HEK293T (cell line): ENCODE data around the gene PTPRD.

Experiments used
- CTCF ChIA-PET: fragments of 350-600 bp; formaldehyde crosslinking; extraction: SDS; loops from one replicate; lab custom pipeline; 2021; ENCODE audit warnings: antibody characterized with exemption, inconsistent platforms; lab: Yijun Ruan, JAX
- POLR2A ChIA-PET: fragments of 350-600 bp; formaldehyde crosslinking; extraction: SDS; loops from one replicate; lab custom pipeline; 2020; ENCODE audit warnings: antibody characterized with exemption, inconsistent platforms; lab: Yijun Ruan, JAX
- DNase-seq: peaks from one replicate; pipeline ENCODE4 v3.0.0; 2012; ENCODE audit warnings: mixed read lengths; ENCODE audit errors: extremely low spot score
- ARNT ChIP-seq: fragments of 450-650 bp; IDR thresholded peaks from 2 replicates; pipeline ENCODE4 v1.6.1; 2017; ENCODE audit warnings: mild to moderate bottlenecking
- BHLHE40 ChIP-seq: fragments of 450-650 bp; IDR thresholded peaks from 2 replicates; pipeline ENCODE4 v1.6.1; 2016; ENCODE audit warnings: mild to moderate bottlenecking, moderate library complexity, borderline replicate concordance
- CTBP1 ChIP-seq: fragments of 450-650 bp; IDR thresholded peaks from 2 replicates; pipeline ENCODE4 v1.6.1; 2016; ENCODE audit warnings: borderline replicate concordance
- ELF4 ChIP-seq: fragments of 450-650 bp; IDR thresholded peaks from 2 replicates; pipeline ENCODE4 v1.6.1; 2017; ENCODE audit warnings: antibody characterized with exemption
- FOXA1 ChIP-seq: fragments of 450-650 bp; IDR thresholded peaks from 2 replicates; pipeline ENCODE4 v1.6.1; 2016; ENCODE audit warnings: mild to moderate bottlenecking
- FOXK2 ChIP-seq: fragments of 450-650 bp; IDR thresholded peaks from 2 replicates; pipeline ENCODE4 v1.6.1; 2016; ENCODE audit warnings: mild to moderate bottlenecking
- FOXM1 ChIP-seq: fragments of 450-650 bp; IDR thresholded peaks from 2 replicates; pipeline ENCODE4 v1.6.1; 2017; ENCODE audit warnings: mild to moderate bottlenecking, borderline replicate concordance
- HDGF ChIP-seq: fragments of 450-650 bp; IDR thresholded peaks from 2 replicates; pipeline ENCODE4 v1.6.1; 2017; ENCODE audit warnings: antibody characterized with exemption, borderline replicate concordance
- L3MBTL2 ChIP-seq: fragments of 450-650 bp; conservative IDR thresholded peaks from 2 replicates; pipeline ENCODE4 v1.6.1; 2016; ENCODE audit warnings: mild to moderate bottlenecking
- LEF1 ChIP-seq: fragments of 450-650 bp; IDR thresholded peaks from 2 replicates; pipeline ENCODE4 v1.6.1; 2017; ENCODE audit warnings: mild to moderate bottlenecking, borderline replicate concordance
- NFRKB ChIP-seq: fragments of 450-650 bp; IDR thresholded peaks from 2 replicates; pipeline ENCODE4 v1.6.1; 2016; ENCODE audit warnings: mild to moderate bottlenecking, moderate library complexity
- PKNOX1 ChIP-seq: fragments of 450-650 bp; IDR thresholded peaks from 2 replicates; pipeline ENCODE4 v1.6.1; 2016
- SP1 ChIP-seq: fragments of 450-650 bp; IDR thresholded peaks from 2 replicates; pipeline ENCODE4 v1.6.1; 2017
- SUZ12 ChIP-seq: fragments of 450-650 bp; IDR thresholded peaks from 2 replicates; pipeline ENCODE4 v1.6.1; 2016; ENCODE audit warnings: mild to moderate bottlenecking
- TARDBP ChIP-seq: fragments of 450-650 bp; IDR thresholded peaks from 2 replicates; pipeline ENCODE4 v1.6.1; 2016
- ZNF384 ChIP-seq: fragments of 450-650 bp; IDR thresholded peaks from 2 replicates; pipeline ENCODE4 v1.6.1; 2016

Gene PTPRD

GRCh38 chr9:9730174-9730573, 882.6 kb downstream of the PTPRD start:
- no peak for TF ChIP-seq HDGF
- no peak for TF ChIP-seq FOXK2
- no peak for TF ChIP-seq BHLHE40
- no peak for TF ChIP-seq LEF1
- TF ChIP-seq ELF4: no peak
- TF ChIP-seq ZNF384: no peak
- TF ChIP-seq L3MBTL2: no peak
- TF ChIP-seq FOXA1: no peak
- TF ChIP-seq PKNOX1: no peak
- no peak for TF ChIP-seq NFRKB
- TF ChIP-seq SP1: no peak
- no peak for TF ChIP-seq TARDBP
- no peak for TF ChIP-seq FOXM1
- TF ChIP-seq ARNT: no peak
- TF ChIP-seq CTBP1: no peak
- TF ChIP-seq SUZ12: no peak
- POLR2A ChIA-PET: no interaction called here
- no peak for DNase-seq
- CTCF ChIA-PET: no interaction called here

DNA sequence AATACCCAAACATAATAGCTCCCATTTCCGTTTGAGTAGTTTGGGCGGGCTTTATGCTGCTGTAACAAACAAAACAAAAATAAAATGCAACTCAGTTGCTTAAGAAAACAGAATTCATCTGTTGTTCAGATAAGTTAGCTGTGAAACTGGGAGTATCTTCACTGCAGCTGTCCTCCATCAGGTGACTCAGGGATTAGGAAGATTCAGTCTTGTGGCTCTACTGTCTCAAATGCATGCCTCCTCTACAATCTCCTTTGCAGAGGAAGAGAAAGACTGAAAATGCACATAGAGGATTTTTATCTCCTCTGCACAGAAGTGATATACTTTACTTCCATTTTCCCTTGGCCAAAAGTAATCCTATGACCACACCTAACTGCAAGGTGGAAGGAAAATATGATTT, 883.7 kb downstream of the PTPRD start:
- DNase-seq: no peak
- ChIA-PET CTCF (no interaction called here), POLR2A (no interaction called here)
- TF ChIP-seq ARNT (no peak), FOXK2 (no peak), BHLHE40 (no peak), FOXA1 (no peak), SP1 (no peak), CTBP1 (no peak), PKNOX1 (no peak)

- DNase-seq: no peak
- ChIA-PET CTCF (no interaction called here), POLR2A (no interaction called here)
- no peak for TF ChIP-seq ZNF384
- no peak for TF ChIP-seq PKNOX1
- no peak for TF ChIP-seq L3MBTL2
- TF ChIP-seq SUZ12: no peak
- no peak for TF ChIP-seq HDGF
- TF ChIP-seq FOXM1: no peak
- TF ChIP-seq BHLHE40: no peak
- TF ChIP-seq NFRKB: no peak
- no peak for TF ChIP-seq TARDBP
- no peak for TF ChIP-seq LEF1
- TF ChIP-seq SP1: no peak
- TF ChIP-seq ELF4: no peak
- TF ChIP-seq ARNT: no peak
- no peak for TF ChIP-seq FOXK2
Observed at GRCh38 chr9:9719373-9720112, 893.3 kb downstream of the PTPRD start.

- POLR2A ChIA-PET: no interaction called here
- TF ChIP-seq FOXK2: no peak
- no peak for TF ChIP-seq HDGF
- no peak for TF ChIP-seq LEF1
- no peak for TF ChIP-seq PKNOX1
- TF ChIP-seq ZNF384: no peak
- no peak for TF ChIP-seq SUZ12
- no peak for TF ChIP-seq FOXA1
- TF ChIP-seq NFRKB: no peak
- TF ChIP-seq SP1: no peak
- no peak for TF ChIP-seq FOXM1
- no peak for TF ChIP-seq L3MBTL2
- no peak for TF ChIP-seq BHLHE40
- TF ChIP-seq TARDBP: no peak
- no peak for TF ChIP-seq ELF4
- TF ChIP-seq ARNT: no peak
- TF ChIP-seq CTBP1: no peak
- DNase-seq: no peak
- CTCF ChIA-PET: no interaction called here
Observed at GRCh38 chr9:9718691-9719090, 894.1 kb downstream of the PTPRD start.

- ChIA-PET POLR2A (no interaction called here), CTCF (no interaction called here)
- no peak for TF ChIP-seq LEF1
- TF ChIP-seq FOXA1: no peak
- TF ChIP-seq HDGF: no peak
- TF ChIP-seq SP1: no peak
- no peak for TF ChIP-seq FOXM1
- no peak for TF ChIP-seq L3MBTL2
- no peak for TF ChIP-seq CTBP1
- TF ChIP-seq NFRKB: no peak
- no peak for TF ChIP-seq ZNF384
- no peak for TF ChIP-seq TARDBP
- no peak for TF ChIP-seq ELF4
- TF ChIP-seq PKNOX1: no peak
- TF ChIP-seq FOXK2: no peak
- no peak for TF ChIP-seq BHLHE40
- no peak for DNase-seq
Observed at GRCh38 chr9:9679433-9679832, 933.4 kb downstream of the PTPRD start.

- POLR2A ChIA-PET: no interaction called here
- TF ChIP-seq BHLHE40 (no peak), NFRKB (no peak), SP1 (no peak), PKNOX1 (no peak), TARDBP (no peak), FOXK2 (no peak), FOXA1 (no peak), ZNF384 (no peak), CTBP1 (no peak), L3MBTL2 (no peak), ELF4 (no peak), HDGF (no peak), FOXM1 (no peak), LEF1 (no peak), ARNT (no peak), SUZ12 (no peak)
- no peak for DNase-seq
- CTCF ChIA-PET: no interaction called here
Observed at GRCh38 chr9:9674461-9674860, 938.3 kb downstream of the PTPRD start.
